K562 (cell line): ENCODE measurements around the gene SLC25A26. TPM values are rescaled to one million over a fixed set of nuclear protein-coding genes. Genes with fewer than 3 reads are reported as not detected.

ENCODE experiments used
- ATAC-seq: fragments of 200-7000 bp; cut with Tn5 transposase; 3 replicates; pipeline ENCODE4 v1.9.1; 2020; ENCODE audit warnings: moderate library complexity
- BruUV-seq: library from RNA; stranded (reverse); fragments of 400-500 nt; replicated peaks from 2 replicates; lab custom pipeline; 2021; lab: Mats Ljungman, UMichigan
- CTCF ChIA-PET: fragments of 300-600 bp; formaldehyde crosslinking; extraction: SDS; loops from one replicate; lab custom pipeline; 2021; ENCODE audit warnings: low intra/inter-chr PET ratio; lab: Yijun Ruan, JAX
- POLR2A ChIA-PET: fragments of 300-600, 350-650 bp; sonication (Branson Sonifier 250); formaldehyde crosslinking; extraction: SDS; loops from one replicate; lab custom pipeline; 2021; ENCODE audit warnings: antibody characterized with exemption, inconsistent platforms; lab: Yijun Ruan, JAX
- DNase-seq, 4 experiments: peaks; one replicate each; pipeline versions ENCODE4 v3.0.0 to v3.0.0-alpha.2; 2011 to 2018; ENCODE audit warnings: low spot score in 3 of 4, mixed read lengths in 3 of 4; ENCODE audit errors: extremely low read depth in 1 of 4
- FAIRE-seq: peaks from 2 replicates; lab custom pipeline; 2011; peaks lifted over from hg19 to GRCh38; lab: Jason Lieb, UNC
- H2AFZ ChIP-seq: 2 replicates; pipeline ENCODE4 v1.6.0; 2011; ENCODE audit warnings: low read depth, low read length, control low read depth, inconsistent platforms
- H3K27ac ChIP-seq: fragments of 200-600 bp; 3 replicates; pipeline ENCODE4 v1.8.0; 2011; ENCODE audit warnings: low read depth, mild to moderate bottlenecking, control low read depth, inconsistent platforms, low read length, moderate library complexity, mixed read lengths; ENCODE audit errors: extremely low read depth
- H3K27me3 ChIP-seq, 2 experiments: fragments of 300-600 bp in 1 of 2; 2 replicates in 1 of 2; 3 replicates in 1 of 2; pipeline versions ENCODE4 v1.6.0 to v1.8.0; 2011; ENCODE audit warnings: inconsistent platforms in 2 of 2, low read length in 2 of 2, mild to moderate bottlenecking in 1 of 2, mixed read lengths in 1 of 2, moderate library complexity in 1 of 2; ENCODE audit not compliant: control insufficient read depth in 2 of 2, insufficient read depth in 2 of 2
- H3K36me3 ChIP-seq: fragments of 300-600 bp; 3 replicates; pipeline ENCODE4 v1.8.0; 2011; ENCODE audit warnings: mild to moderate bottlenecking, low read length, inconsistent platforms; ENCODE audit not compliant: control insufficient read depth, insufficient read depth
- H3K4me1 ChIP-seq, 2 experiments: fragments of 200-600 bp in 1 of 2; replicated peaks in 1 of 2; 2 replicates in 1 of 2; 3 replicates in 1 of 2; pipeline versions ENCODE4 v1.5.1 to v1.8.0; 2011; ENCODE audit warnings: inconsistent platforms in 2 of 2, low read length in 2 of 2, mild to moderate bottlenecking in 1 of 2, mixed read lengths in 1 of 2, moderate library complexity in 1 of 2; ENCODE audit not compliant: control insufficient read depth in 2 of 2, insufficient read depth in 2 of 2
- H3K4me2 ChIP-seq: 2 replicates; pipeline ENCODE4 v1.6.1; 2011; ENCODE audit warnings: low read length, control low read depth, inconsistent platforms, mixed read lengths; ENCODE audit not compliant: insufficient read depth
- H3K4me3 ChIP-seq: fragments of 200-600 bp; sonication (generic), shearing (Covaris generic); 2 replicates; pipeline ENCODE4 v1.5.1; 2016; ENCODE audit warnings: control low read depth, inconsistent platforms
- H3K79me2 ChIP-seq: fragments of 200-600 bp; 3 replicates; pipeline ENCODE4 v1.8.0; 2011; ENCODE audit warnings: low read length, inconsistent platforms; ENCODE audit not compliant: control insufficient read depth, insufficient read depth
- H3K9ac ChIP-seq, 2 experiments: 2 replicates each; pipeline versions ENCODE4 v1.6.0 to v1.6.1; 2011; ENCODE audit warnings: low read depth in 2 of 2, low read length in 2 of 2, control low read depth in 1 of 2, inconsistent platforms in 1 of 2, mild to moderate bottlenecking in 1 of 2, mixed read lengths in 1 of 2; ENCODE audit not compliant: insufficient read depth in 1 of 2
- H3K9me1 ChIP-seq: one replicate; pipeline ENCODE4 v1.6.0; 2011; ENCODE audit warnings: inconsistent platforms, mild to moderate bottlenecking, low read length, moderate library complexity; ENCODE audit not compliant: control insufficient read depth, insufficient read depth
- H3K9me3 ChIP-seq: replicated peaks from 2 replicates; pipeline ENCODE4 v1.5.1; 2011; ENCODE audit warnings: low read depth, low read length, inconsistent platforms; ENCODE audit not compliant: control insufficient read depth, insufficient read depth
- H4K20me1 ChIP-seq: replicated peaks from 2 replicates; pipeline ENCODE4 v1.6.1; 2011; ENCODE audit warnings: low read length, inconsistent platforms, mixed read lengths; ENCODE audit not compliant: control insufficient read depth, insufficient read depth
- ATF6 ChIP-seq: sonication (generic); formaldehyde crosslinking; IDR thresholded peaks from 2 replicates; pipeline ENCODE4 v1.4.0; 2020; ENCODE audit warnings: mild to moderate bottlenecking, missing genetic modification reagents
- HOXB6 ChIP-seq: fragments of 250-450 bp; sonication (Bioruptor Pico); IDR thresholded peaks from 2 replicates; pipeline ENCODE4 v1.5.1; 2022; ENCODE audit warnings: mild to moderate bottlenecking, borderline replicate concordance
- JUNB ChIP-seq: fragments of 450-650 bp; formaldehyde crosslinking; conservative IDR thresholded peaks from 2 replicates; pipeline ENCODE4 v1.4.0; 2020; ENCODE audit warnings: mild to moderate bottlenecking
- JUND ChIP-seq, 2 experiments: IDR thresholded peaks; 2 replicates in 1 of 2; 3 replicates in 1 of 2; pipeline ENCODE4 v1.6.1; 2011; ENCODE audit warnings: borderline replicate concordance in 2 of 2, low read depth in 2 of 2, low read length in 2 of 2, improper control_type of control experiment in 1 of 2, missing biosample characterization in 1 of 2, missing genetic modification characterization in 1 of 2, missing genetic modification reagents in 1 of 2
- NCOR1 ChIP-seq: fragments of 450-650 bp; IDR thresholded peaks from 2 replicates; pipeline ENCODE4 v1.6.1; 2016; ENCODE audit warnings: mild to moderate bottlenecking, moderate library complexity
- NR2C2 ChIP-seq, 2 experiments: fragments of 200-800 bp in 1 of 2; sonication (Bioruptor generic) in 1 of 2; sonication (generic) in 1 of 2; formaldehyde crosslinking in 1 of 2; IDR thresholded peaks; 2 replicates each; pipeline versions ENCODE4 v1.6.1 to v1.8.0; 2016 to 2022; ENCODE audit warnings: mild to moderate bottlenecking in 1 of 2, missing compliant biosample characterization in 1 of 2, missing genetic modification characterization in 1 of 2, missing genetic modification reagents in 1 of 2
- PHF20 ChIP-seq: fragments of 450-650 bp; IDR thresholded peaks from 2 replicates; pipeline ENCODE4 v1.6.1; 2018; ENCODE audit not compliant: partially characterized antibody
- POLR2G ChIP-seq: fragments of 200-400 bp; formaldehyde crosslinking; IDR thresholded peaks from 2 replicates; pipeline ENCODE4 v1.6.1; 2017; ENCODE audit warnings: low read depth, mild to moderate bottlenecking, antibody characterized with exemption, low read length, moderate library complexity
- SMARCB1 ChIP-seq: IDR thresholded peaks from 2 replicates; pipeline ENCODE4 v1.6.1; 2011; ENCODE audit warnings: improper control_type of control experiment, low read depth; ENCODE audit not compliant: insufficient read length
- ZFP30 ChIP-seq: fragments of 250-450 bp; sonication (Bioruptor Pico); IDR thresholded peaks from 2 replicates; pipeline ENCODE4 v1.8.0; 2022; ENCODE audit warnings: moderate library complexity, mild to moderate bottlenecking, inconsistent platforms, borderline replicate concordance
- ZNF134 ChIP-seq: fragments of 250-450 bp; sonication (Bioruptor Pico); conservative IDR thresholded peaks from 2 replicates; pipeline ENCODE4 v1.4.0; 2020
- ZNF143 ChIP-seq: sonication (generic); formaldehyde crosslinking; IDR thresholded peaks from 2 replicates; pipeline ENCODE4 v1.9.0; 2022; ENCODE audit warnings: mild to moderate bottlenecking, missing genetic modification reagents
- WGBS: fragments of 100-300 bp; shearing (Covaris generic); methylation state at CpG from one replicate; pipeline ENCODE4 v1.1.6; 2016; ENCODE audit warnings: low coverage, mixed read lengths; ENCODE audit not compliant: insufficient coverage; ENCODE audit errors: missing lambda C conversion rate; 5-methylcytosine and 5-hydroxymethylcytosine counted together
- in situ Hi-C: fragments of 300-500 bp; cut with MboI; formaldehyde crosslinking; loops from 4 replicates; pipeline ENCODE4 v1.15.0; 2018; ENCODE audit warnings: inconsistent platforms, mixed read lengths
- intact Hi-C: fragments of 100-400 bp; cut with micrococcal nuclease; formaldehyde crosslinking; loops from 2 replicates; pipeline ENCODE4 v1.14.2; 2022
- polyA plus RNA-seq, 8 experiments: library from polyadenylated mRNA; depleted of rRNA in 4 of 8; stranded (reverse) in 5 of 8; unstranded in 3 of 8; fragments of >200 nt; fragmentation: Nextera tagmentation in 2 of 8; fragmentation: Illumina TruSeq in 1 of 8; extraction: Ambion mirVana in 2 of 8; extraction: Trizol in 1 of 8; gene quantifications; 2 replicates each; pipeline versions ENCODE4 v1.2.1 to v1.2.3, GENCODE V29; 2011 to 2014; ENCODE audit warnings: inconsistent platforms in 1 of 8, missing spikeins in 1 of 8
- total RNA-seq, 7 experiments: library from RNA; depleted of rRNA in 6 of 7; stranded (reverse); fragments of >200 nt in 6 of 7; fragmentation: Illumina TruSeq in 2 of 7; extraction: Trizol in 2 of 7; gene quantifications; 2 replicates each; pipeline versions ENCODE4 v1.2.1 to v1.2.3, GENCODE V29; 2011 to 2021; ENCODE audit warnings: low replicate concordance in 1 of 7

The SLC25A26 gene
- total and polyA plus RNA-seq, 9 of the 15 experiments (the other 6 are each of a cell fraction or from before 2014, with no cell fraction given) = 7.2 to 29.1 (median 12.6) TPM

GRCh38 chr3:66401675-66402491 lies 181.1 kb downstream of the SLC25A26 start:
- FAIRE-seq (no peak), DNase-seq (no peak), ATAC-seq (no peak)
- Histone ChIP-seq H3K36me3 (no peaks in the 10 kb centered on the region), H3K9me1 (no peaks in the 10 kb centered on the region), H3K9ac (no peak overlapping the region), H2AFZ (no peak overlapping the region), H3K27me3 (peaks cover 0 to 14% of the 10 kb centered on the region in 2 experiments; a peak in 2 of 5 replicates), H3K9me3 (no peaks in the 10 kb centered on the region), H3K79me2 (no peaks in the 10 kb centered on the region), H3K4me2 (no peak overlapping the region), H4K20me1 (no peaks in the 10 kb centered on the region), H3K4me1 (no peaks in the 10 kb centered on the region; a peak in 1 of 5 replicates), H3K27ac (no peak overlapping the region), H3K4me3 (no peak overlapping the region)
- in situ Hi-C loops (loop anchor here (10.0 kb wide), 1 partner anchor 423 kb away; no protein-coding TSS in a partner anchor), intact Hi-C loops (no loop called here)
- no TSS peak for BruUV-seq
- POLR2A ChIA-PET = interaction anchor here (0.5 to 2.3 kb wide), 2 partner anchors 10 to 51 kb away, joined by 3 to 6 read pairs; no protein-coding TSS in a partner anchor
- TF ChIP-seq JUNB (CRISPR knock-in tag) (no peak), ZNF134 (CRISPR knock-in tag) (no peak), PHF20 (no peak), ATF6 (no peak), SMARCB1 (no peak), NCOR1 (no peak), ZFP30 (no peak), JUND (IDR thresholded peaks at IDR 0.05; ENCODE audit: borderline replicate concordance, low read depth, low read length) (no peak), JUND (tag; IDR thresholded peaks at IDR 0.05; ENCODE audit: borderline replicate concordance, low read depth, low read length) (no peak), NR2C2 (CRISPR knock-in tag; IDR thresholded peaks at IDR 0.05) (no peak), NR2C2 (tag; IDR thresholded peaks at IDR 0.05) (no peak), ZNF143 (CRISPR knock-in tag) (no peak), POLR2G (no peak), HOXB6 (CRISPR knock-in tag) (no peak)
- TF ChIP-seq, all 486 proteins: peak for 0
- CTCF ChIA-PET = no interaction called here
- 47% methylated on average over 16 of the region's 20 CpGs for WGBS
